Left lung (tissue), 10 donors: ENCODE data around the gene TMEM131L. TPM values are rescaled to one million over a fixed set of nuclear protein-coding genes. Genes with fewer than 3 reads are reported as not detected.

Source experiments
- ATAC-seq: fragments of 200-7000 bp; cut with Tn5 transposase; one replicate; pipeline ENCODE4 v1.9.1; 2020; ENCODE audit warnings: moderate library complexity
- DNase-seq, 4 donors: peaks; one replicate each; pipeline ENCODE4 v3.0.0-alpha.2; 2013 to 2020
- H3K27ac ChIP-seq, 2 donors: fragments of 200-600 bp; sonication (generic) in 1 of 2; one replicate each; pipeline versions ENCODE4 v1.5.0 to v1.8.0; 2020 to 2021
- H3K27me3 ChIP-seq, 2 donors: fragments of 200-600 bp; sonication (generic) in 1 of 2; one replicate each; pipeline versions ENCODE4 v1.5.0 to v1.8.0; 2020 to 2021
- H3K36me3 ChIP-seq, 2 donors: fragments of 200-600 bp; sonication (generic) in 1 of 2; one replicate each; pipeline versions ENCODE4 v1.5.0 to v1.8.0; 2020 to 2021
- H3K4me1 ChIP-seq, 2 donors: fragments of 200-600 bp; one replicate each; pipeline ENCODE4 v1.8.0; 2021
- H3K4me3 ChIP-seq, 2 donors: fragments of 200-600 bp; sonication (generic) in 1 of 2; one replicate each; pipeline versions ENCODE4 v1.5.0 to v1.8.0; 2020 to 2021; ENCODE audit warnings: mild to moderate bottlenecking in 1 of 2
- H3K9me3 ChIP-seq, 2 donors: fragments of 200-600 bp; sonication (generic) in 1 of 2; one replicate each; pipeline versions ENCODE4 v1.5.0 to v1.8.0; 2020 to 2021
- CTCF ChIP-seq, 2 donors: fragments of 200-600 bp; sonication (generic) in 1 of 2; IDR thresholded peaks; one replicate each; pipeline versions ENCODE4 v1.5.0 to v1.8.0; 2021; ENCODE audit warnings: antibody characterized with exemption in 2 of 2
- intact Hi-C, 2 donors: fragments of 100-400 bp; cut with DNase I; formaldehyde crosslinking; loops; one replicate each; pipeline versions ENCODE4 v1.11.2 to v1.14.2; 2022
- polyA plus RNA-seq, 6 donors: library from polyadenylated mRNA; unstranded; fragments of 120-200 nt; gene quantifications; one replicate each; pipeline ENCODE4 v1.2.1, GENCODE V29; 2013; ENCODE audit not compliant: insufficient read length in 6 of 6
- total RNA-seq, 2 donors: library from RNA; stranded (reverse); fragmentation: NEBNext Ultra II Directional; extraction: Animal tissue kit (Norgen Biotek cat#: 25700); gene quantifications; one replicate each; pipeline ENCODE4 v1.2.1, GENCODE V29; 2021
- donor health status: DM: no; HTN: yes; CAD: no.
- donor health status: DM: no; HTN: no; CAD: no.

TMEM131L gene
- total and polyA plus RNA-seq, 8 donors, result 17.6 to 34.2 (median 30.4) TPM

GRCh38 chr4:153684182-153684970 lies 218.2 kb downstream of the TMEM131L start, which contains the start of gene TLR2:
Gene TLR2 (plus strand): TSS chr4:153684280. CDS start chr4:153702908, 18,628 bp downstream.
- DNase-seq (peak; percentile 36 to 99 (median 77)), ATAC-seq (peak; percentile 90)
- Histone ChIP-seq H3K27me3 (peaks cover 0 to 16% of the 10 kb centered on the region in 2 donors), H3K36me3 (peaks cover 0 to 23% of the 10 kb centered on the region in 2 donors), H3K27ac (peak within 1 kb of the TSS; percentile 72 to 97), H3K4me3 (peak within 1 kb of the TSS; percentile 71 to 84), H3K9me3 (peaks cover 0 to 19% of the 10 kb centered on the region in 2 donors), H3K4me1 (peaks cover 3 to 40% of the 10 kb centered on the region in 2 donors)
- intact Hi-C loops, result no loop called here
- no peak for TF ChIP-seq CTCF (IDR thresholded peaks at IDR 0.05)

DNA sequence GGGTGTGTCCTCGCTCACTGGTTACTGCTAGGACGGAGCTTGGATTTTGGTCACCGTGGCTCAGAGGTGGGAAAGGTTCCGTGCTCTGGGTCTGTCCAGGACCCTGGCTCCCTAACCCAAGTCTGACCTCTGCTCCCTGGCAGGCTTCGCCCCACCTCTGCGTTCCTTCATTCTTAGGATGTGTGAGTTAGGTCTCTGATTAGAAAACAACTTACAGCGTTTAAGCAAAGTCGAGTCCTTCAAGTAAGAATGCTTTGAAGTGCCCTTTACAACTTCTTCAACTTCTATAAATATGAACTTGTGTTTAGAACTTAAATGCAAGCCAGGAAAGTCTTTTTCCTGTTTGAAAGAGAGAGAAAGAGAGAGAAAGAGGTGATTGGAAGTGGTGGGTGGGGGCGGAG lies 218.8 kb downstream of the TMEM131L start:
- peak overlapping the region; percentile 71 to 84 for H3K4me3 ChIP-seq
- TF ChIP-seq CTCF (IDR thresholded peaks at IDR 0.05), result no peak
- peak overlapping the region; percentile 72 to 97 for H3K27ac ChIP-seq
- DNase-seq (peak in 2 of 4 donors; percentile 41 to 65), ATAC-seq (peak; percentile 74)
- peaks cover 0 to 29% of the 10 kb centered on the region in 2 donors for H3K36me3 ChIP-seq
- peaks cover 0 to 16% of the 10 kb centered on the region in 2 donors for H3K27me3 ChIP-seq
- H3K4me1 ChIP-seq, result peaks cover 3 to 45% of the 10 kb centered on the region in 2 donors
- intact Hi-C loops, result no loop called here
- peaks cover 0 to 24% of the 10 kb centered on the region in 2 donors for H3K9me3 ChIP-seq

Other genes with a start within 250 kb of the TMEM131L start
- 1 to 10 TPM; 2.3 TPM for gene MND1, start 121.7 kb upstream of the TMEM131L start, total RNA-seq
- 10 to 100 TPM in 4 of 6 donors, 1 to 10 TPM in 2; 8.8 to 19.2 (median 11.3) TPM for gene MND1, start 121.7 kb upstream of the TMEM131L start, polyA plus RNA-seq
- gene TLR2, start 217.9 kb downstream of the TMEM131L start, total RNA-seq, result 100 to 1,000 TPM in 1 of 2 donors, 10 to 100 TPM in 1; 77.7 to 170 TPM
- 10 to 100 TPM; 19.5 to 47.1 (median 31.6) TPM for gene TLR2, start 217.9 kb downstream of the TMEM131L start, polyA plus RNA-seq